Ammon's horn (tissue), 1 donor: ENCODE results near the gene HIC2.
"Not testable (repeated sequence)": the region's sequence is repeated elsewhere in the genome, so short reads cannot be mapped to it uniquely, and the experiment has no call there.

Experiments used
- DNase-seq: peaks from one replicate; pipeline ENCODE4 v3.0.0-alpha.2; 2016; ENCODE audit warnings: low spot score

Gene HIC2

DNA sequence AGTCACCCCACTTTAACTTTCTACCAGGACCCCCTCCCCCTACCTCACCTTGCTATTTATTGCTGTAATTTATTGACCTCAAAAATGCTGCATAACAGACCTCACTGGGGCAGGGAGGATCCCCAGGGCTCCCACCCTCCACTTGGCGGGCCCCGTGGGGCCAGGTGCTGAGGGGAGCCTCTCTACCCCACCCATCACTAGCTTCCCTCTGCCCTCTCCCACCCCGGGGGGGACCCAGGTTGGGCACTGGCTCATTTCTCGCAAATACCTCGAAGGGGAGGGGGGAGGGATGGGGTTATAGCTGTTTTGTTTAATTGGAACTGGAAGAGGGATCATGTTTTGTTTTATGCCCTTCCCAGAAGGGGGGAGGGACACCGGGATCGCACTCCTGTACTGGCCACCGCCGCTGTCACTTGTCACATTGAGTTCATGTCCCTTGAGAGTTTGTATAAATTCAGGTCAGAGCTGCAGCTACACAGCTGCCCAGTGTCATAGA, 33.7 kb downstream of the HIC2 start:
- DNase-seq: no peak

DNA sequence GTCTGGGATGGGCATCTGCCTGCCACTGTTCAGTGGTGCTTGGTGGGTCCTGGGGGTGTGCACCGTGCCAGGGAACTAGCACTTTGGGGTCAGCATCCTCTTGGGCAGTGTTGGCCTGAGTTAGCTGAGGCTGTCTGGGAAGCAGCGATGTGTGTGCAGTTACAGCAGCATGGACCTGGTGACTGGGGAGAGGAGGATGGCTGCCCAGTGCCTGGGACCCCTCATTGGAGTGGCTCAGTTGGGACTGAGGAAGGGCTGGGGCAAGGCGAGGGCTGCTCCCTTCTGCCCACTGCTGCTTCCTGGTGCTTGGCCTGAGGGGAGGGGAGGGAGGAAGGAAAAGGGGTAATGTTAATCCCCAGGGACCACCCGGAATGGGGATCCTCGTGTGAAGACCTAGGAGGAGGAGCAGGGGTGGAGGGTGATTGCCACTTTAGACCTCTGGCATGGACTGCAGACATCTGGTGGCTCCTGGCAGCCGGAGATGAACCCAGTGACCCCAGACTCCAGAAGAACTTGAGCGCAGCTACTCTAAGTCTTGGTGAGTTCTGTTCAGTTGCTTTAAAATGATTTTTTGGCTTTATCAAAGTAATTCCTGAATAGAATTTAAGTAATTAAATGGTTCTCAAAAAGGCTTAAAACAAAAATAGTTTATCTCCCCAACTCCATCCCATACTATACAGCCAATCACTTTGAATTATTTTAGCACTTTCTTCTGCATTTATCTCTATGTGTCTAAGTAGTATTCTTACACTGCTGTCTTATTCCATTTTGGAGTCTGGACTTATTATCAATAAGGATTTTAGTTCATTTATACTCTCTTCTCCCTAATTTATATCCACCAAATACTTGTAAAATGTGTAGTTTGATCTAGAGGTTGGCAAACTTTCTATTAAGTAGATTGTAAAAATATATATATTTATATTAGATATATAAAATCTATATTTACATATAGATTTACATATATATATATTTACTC, 34.7 kb downstream of the HIC2 start:
- no peak for DNase-seq

DNA sequence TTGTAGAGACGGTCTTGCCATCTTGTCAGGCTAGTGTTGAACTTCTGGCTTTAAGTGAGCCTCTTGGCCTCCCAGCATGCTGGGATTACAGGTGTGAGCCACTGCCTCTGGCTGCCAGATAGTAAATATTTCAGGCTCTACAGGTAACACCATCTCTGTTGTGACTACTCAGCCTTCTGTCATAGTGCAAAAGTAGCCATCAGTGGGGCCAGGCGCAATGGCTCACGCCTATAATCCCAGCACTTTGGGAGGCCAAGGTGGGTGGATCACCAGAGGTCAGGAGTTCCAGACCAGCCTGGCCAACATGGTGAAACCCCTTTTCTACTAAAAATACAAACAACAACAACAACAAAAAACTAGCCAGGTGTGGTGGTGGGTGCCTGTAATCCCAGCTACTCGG, 35.5 kb downstream of the HIC2 start:
- DNase-seq: not testable (repeated sequence)

DNA sequence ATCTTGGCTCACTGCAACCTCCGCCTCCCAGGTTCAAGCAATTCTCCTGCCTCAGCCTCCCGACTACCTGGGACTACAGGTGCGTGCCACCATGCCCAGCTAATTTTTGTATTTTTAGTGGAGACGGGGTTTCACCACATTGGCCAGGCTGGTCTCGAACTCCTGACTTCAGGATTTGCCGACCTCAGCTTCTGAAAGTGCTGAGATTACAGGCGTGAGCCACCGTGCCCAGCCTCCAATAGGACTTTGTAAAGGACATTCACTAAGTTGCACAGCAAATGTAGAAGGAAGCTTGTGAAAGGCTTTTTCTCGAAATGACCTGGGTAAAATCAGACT, 37.8 kb downstream of the HIC2 start:
- not testable (repeated sequence) for DNase-seq

DNA sequence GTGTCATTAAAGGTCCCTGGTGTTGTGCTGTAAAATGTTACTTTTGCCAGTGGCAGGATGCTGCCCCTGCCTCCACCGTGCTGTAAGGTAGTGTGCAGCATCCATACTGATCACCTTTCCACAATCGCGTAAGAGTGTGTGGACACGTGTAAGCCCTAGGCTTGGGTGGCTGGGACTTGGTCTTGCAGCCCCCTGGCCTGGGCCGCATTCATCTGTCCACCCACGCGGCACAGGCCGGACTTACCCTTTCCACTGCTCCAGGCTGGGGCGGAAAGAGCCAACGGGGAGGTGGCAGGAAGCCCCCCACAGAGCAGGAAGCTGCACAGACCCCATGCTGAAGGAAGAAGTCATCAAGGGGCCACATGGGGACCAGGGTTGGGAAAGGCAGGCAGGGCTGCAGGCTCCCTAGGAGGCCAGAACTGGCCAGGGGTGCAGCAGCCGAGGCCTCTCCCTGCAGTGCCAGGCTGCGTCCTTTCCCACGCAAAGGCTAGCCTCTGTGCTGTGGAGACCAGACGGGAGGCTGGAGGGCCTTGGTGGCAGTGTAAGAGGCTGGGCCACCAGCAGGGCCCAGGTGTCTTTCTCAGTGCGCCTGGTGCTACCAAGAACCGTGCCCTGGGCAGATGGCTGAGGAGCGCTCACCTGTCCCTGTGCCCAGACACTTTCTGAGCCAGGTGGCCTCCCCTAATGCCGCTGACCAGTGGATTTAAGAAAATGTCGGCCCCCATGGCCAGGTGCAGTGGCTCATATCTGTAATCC, 38.3 kb downstream of the HIC2 start:
- no peak for DNase-seq

DNA sequence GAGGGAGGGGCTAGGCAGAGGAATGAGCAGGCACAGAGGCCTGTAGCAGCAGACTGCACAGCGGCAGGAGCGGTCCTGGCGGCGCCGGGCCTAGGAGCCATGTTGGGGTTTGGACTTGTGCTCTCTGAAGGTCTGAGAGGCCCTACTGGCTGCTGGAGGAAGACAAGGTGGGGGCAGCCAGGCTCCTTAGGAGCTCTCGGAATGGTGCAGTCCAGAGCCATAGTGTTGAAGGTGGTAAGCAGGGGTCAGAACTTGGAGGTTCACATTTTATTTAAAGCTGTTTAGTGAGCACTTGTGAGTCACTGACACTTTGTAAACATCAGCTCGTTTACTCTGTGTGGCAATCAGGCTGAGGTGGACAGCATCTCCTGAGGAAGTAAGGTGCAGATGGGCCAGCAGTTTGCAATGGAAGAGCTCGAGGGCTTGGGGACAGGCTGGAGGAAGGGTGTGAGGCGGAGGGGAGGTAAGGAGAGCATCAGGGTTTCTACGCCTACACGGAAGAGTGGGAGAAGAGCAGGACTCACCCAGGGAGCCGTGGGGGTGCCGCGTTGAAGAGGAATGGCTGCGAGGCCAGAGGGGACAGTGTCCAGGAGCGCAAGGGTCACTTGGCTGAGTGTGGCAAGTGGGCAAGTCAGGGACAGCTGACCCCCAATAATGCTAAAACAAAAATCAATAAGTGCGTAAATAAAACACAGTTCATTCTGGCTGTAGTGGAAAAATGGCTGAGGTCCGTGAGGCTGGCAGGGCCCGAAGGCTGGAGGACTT, 40.0 kb downstream of the HIC2 start:
- DNase-seq: no peak

DNA sequence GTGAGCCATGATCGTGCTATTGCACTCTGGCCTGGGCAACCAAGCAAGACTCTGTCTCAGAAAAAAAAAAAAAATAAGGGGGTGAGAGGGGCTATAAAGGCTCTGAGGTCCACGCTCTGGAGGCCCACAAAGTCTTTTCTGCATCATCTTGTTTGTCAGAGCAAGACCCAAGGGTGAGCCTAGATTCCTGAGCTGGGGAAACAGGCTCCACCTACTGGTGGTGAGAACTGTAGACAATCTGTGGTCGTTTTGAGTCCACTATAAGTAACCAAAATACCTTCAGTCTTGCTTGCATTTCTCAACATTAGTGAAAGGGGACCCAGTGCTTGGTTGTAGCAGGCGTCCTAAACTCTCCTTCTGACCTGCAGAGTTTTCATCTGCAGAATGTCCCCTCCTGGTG, 45.5 kb downstream of the HIC2 start:
- not testable (repeated sequence) for DNase-seq

DNA sequence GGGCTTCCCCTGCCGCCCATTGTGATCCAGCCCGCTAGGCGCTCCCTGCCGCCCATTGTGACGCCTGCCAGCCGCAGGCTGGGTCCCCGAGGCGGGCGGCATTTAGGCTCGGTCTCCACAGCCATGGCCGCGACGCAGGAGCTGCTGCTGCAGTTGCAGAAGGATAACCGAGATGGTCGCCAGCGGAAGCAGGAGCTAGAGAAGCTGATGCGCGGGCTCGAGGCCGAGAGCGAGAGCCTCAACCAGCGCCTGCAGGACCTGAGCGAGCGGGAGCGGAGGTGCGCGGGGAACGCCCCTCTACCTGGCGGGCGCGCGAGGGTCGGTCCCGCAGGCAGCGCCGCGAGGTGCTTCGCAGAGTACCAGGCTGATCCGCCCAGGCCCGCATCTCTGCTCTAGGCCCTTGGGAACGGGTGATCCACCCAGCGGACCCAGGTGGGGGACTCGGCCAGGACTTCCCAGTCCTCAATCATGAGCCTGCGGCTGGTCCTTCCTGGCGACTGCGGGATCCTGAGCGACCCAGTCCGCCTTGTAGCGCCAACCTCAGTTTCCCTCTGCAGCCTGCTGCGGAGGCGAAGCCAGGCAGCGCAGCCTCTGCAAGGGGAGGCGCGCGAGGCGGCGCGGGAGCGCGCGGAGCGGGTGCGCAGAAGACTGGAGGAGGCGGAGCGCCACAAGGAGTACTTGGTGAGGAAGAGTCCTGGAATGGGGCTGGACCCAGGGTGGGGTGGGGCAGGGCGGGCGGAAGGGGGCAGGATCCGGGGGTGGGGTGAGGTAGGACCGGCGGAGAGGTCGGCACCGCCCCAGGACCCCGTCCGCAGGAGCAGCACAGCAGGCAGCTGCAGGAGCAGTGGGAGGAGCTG, 50.4 kb downstream of the HIC2 start, which contains the start of gene TMEM191C:
TSS of gene TMEM191C (plus strand) at position 51 of the 857 bp plus-strand sequence. CDS start at position 124, 73 bp downstream.
- not testable (repeated sequence) for DNase-seq

DNA sequence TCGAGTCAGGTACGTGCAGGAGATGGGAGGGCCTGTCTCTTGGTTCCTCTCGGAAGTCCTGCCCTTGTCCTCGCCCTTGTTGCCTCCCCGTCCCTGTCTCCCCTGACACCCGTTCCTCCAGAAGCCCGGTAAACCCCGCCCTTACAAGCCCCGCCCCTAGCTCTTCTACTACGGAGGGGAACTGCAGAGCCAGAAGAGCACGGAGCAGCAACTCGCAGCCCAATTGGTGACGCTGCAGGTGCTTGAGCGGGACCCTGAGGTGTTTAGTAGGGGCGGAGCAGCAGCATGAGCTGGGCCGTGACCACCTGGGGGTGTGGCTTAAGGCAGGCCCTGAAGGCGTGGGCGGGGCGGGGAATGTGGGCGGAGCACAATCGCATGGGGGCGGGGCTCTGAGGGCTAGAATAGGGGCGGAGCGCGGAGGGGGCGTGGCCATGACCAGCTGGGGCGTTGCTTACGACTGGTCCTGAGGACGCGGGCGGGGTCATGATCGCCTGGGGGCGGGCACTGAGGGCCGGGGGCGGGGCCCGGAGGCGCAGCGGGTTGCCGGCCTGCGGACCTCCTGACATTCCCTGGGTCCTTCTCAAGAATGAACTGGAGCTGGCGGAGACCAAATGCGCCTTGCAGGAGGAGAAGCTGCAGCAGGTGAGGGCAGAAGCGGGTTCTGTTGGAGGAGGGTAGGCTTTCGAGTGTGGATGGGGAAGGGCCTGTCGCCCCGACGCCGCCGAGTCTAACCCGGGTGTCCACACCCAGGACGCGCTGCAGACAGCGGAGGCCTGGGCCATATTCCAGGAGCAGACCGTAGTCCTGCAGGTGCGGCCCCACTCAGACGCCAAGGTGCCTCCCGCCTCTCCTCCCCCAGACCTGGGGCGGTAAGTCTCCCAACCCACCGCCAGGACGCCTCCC, 51.3 kb downstream of the HIC2 start:
- peak; percentile 80 for DNase-seq

DNA sequence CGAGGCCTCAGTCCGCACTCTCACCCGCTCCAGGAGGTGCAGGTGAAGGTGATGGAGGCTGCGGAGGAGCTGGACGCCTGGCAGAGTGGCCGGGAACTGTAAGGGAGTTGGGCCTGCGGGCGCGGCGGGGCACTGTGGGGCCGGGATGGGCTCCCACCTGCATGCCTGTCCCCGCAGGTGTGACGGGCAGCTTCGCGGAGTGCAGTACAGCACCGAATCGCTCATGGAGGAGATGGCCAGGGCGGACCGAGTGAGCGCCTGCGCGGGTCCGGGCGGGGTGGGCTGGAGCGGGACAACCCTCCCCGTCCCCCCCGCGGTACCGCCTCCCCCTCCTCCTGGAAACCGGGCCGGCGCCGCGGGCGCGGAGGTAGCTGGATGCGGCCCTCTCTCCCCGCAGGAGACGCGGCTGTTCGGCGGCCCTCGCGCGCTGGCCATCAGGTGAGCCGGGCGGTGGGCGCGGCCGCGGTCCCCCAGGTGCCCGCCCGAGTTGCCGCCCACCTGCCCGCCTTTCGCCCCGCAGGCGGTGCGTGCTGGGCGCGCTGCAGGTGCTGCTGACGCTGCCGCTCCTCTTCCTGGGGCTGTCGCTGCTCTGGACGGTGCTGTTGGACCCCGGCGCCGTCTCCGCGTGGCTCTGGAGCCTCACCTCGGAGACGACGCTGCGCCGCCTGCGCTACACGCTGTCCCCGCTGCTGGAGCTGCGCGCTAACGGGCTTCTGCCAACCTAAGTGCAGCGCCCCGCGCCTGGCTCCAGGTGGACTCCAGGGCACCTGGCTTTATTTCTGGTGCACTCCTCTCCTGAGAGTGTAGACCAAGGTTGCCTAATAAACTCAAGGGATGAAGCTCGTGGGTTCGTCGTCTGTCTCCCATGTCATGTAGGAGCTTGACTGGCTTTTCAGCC, 52.2 kb downstream of the HIC2 start:
- DNase-seq: not testable (repeated sequence)

DNA sequence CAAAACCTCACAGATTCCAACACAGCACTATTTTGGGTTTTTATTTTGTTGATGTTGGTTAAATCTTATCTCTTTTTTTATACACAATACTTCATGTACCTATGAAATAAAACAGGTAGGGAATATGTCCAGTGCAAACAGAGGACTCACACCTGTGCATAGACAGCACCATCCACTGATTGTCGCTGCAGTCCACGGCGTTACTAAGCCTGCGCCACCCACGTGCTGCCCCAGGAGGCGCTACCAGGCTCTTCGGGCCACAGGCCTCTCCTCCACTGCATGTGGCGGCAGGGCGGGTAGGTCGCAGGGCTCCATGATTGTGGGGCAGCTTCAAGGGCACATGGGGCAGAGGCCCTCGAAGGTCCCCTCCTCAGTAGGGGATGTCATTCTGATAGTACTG, 55.8 kb downstream of the HIC2 start:
- not testable (repeated sequence) for DNase-seq

DNA sequence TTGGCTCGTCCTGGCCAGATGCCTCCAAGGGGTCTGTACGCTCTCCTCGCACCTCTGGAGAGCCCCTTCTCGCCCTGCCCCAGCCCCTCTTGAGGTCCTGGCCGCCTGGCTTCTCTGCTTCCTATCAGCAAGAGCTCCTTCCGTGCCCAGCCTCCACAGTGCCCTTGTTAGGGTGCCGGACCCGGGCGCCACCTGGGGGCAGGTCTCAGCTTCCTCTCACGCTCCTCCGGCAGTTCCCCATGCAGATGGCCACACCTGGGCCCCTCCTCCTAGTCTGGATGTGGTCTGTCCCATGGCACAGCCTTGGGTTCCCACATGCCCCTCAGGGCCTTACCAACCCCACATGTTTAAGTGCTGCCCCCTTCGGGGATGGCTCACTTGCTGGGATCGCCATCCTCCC, 56.5 kb downstream of the HIC2 start:
- DNase-seq: not testable (repeated sequence)

DNA sequence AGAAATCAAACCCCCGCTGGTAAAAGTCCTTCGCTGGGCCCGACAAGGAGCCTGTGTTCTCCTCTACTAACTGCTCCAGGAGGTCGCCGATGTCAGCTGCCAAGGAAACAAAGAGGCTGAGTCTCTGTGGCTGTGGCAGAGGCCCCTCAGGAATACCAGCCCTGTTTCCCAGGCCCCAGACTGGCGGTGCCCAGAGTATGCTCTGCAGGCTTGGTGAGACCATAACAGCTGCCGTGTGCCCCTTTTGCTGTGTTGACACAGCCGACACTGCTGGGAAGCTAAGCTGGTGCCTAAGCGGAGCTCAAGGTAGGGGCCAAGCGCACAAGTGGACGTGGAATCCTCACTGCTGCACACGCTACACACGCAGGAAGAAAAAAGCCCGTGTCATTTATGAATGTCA, 66.9 kb downstream of the HIC2 start:
- not testable (repeated sequence) for DNase-seq

DNA sequence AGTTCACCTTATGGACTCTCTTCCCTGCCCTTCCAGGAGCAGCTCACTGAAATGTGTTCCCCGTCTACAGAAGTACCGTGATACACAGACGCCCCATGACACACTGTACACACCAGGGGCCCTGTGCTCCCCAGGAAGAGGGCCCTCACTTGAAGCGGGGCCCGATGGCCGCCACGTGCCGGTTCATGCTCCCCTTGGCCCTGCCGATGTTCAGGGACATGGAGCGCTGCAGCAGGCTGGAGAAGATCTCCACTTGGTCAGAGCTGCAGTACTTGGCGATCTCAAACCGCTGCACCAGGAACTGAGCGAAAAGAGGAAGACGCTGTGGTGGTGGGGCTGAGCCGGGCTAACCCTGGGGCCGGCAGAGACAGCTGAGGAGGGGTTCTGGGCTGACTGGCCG, 70.6 kb downstream of the HIC2 start:
- not testable (repeated sequence) for DNase-seq

DNA sequence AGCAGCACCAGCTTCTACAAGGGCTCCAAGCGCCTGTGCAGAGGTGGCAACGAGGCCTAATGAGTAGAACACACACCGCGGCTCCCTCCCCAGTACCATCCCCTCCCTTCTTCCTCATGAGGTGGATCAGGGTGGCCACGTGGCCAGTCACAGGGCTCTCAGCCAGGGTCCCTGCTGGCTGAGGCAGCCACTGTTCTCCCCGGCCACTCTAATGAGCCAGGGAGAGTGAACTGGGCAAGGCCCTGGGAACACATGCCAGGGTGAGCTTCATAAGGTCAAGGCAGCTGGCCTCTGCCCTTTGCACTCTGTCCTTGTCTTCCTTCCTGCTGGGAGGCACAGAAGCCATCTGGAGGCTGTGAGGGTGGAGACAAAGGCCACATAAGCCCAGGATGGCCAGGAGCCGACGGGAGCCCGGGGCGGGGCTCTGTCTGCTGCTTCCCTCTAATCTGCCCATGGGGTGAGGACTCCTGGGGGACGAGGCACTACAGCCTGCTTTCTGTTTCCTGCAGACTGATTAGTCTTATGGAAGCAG, 72.0 kb downstream of the HIC2 start:
- not testable (repeated sequence) for DNase-seq

DNA sequence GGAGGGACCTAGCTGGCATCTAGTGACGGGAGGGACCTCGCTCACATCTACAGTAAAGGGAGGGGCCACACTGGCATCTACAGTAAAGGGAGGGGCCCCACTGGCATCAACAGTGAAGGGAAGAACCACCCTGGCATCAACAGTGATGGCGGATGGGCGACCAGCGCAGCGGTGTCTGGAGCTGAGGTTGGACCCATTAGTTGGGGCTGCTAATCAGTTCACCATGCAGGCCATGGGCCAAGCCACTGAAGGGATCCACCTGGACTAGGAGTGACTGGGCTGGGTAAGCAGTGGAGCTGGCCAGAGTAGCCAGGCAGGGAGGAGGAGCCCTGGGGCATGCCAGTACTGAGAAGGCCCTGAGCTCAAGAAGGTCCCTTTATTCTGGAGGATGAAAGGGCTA, 73.4 kb downstream of the HIC2 start:
- DNase-seq: not testable (repeated sequence)

DNA sequence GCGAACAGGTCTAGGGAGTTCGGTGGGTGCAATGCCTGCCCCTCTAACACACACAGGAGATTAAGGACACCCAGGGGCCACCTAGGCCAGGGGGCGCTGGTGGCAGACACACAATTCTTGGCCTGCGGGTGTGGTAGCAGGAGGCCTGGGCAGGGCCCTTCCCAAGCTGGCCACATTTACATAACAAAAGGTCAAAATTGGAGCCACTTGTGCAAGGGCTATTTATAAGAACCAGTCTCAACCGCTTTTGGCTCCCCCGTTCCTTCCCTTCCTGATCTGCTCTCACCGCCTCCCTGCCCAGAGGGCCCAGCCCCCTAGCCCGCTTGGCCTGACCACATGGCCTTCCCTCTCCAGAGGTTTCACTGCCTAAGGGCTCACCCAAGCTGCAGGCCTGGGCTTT, 75.1 kb downstream of the HIC2 start:
- not testable (repeated sequence) for DNase-seq
